Trophoblast cell (in vitro differentiated cells and primary cell): ENCODE results near the gene LMO4.

Experiments
- DNase-seq, 2 donors: peaks; one replicate each; pipeline ENCODE4 v3.0.0-alpha.2; 2016
- H2AFZ ChIP-seq: 2 replicates; pipeline ENCODE4 v1.6.1; 2013; ENCODE audit warnings: low read length, moderate library complexity, mild to moderate bottlenecking; ENCODE audit not compliant: insufficient read depth, poor library complexity
- H2AK5ac ChIP-seq: 2 replicates; pipeline ENCODE4 v1.6.1; 2013; ENCODE audit warnings: mild to moderate bottlenecking, low read length
- H2BK120ac ChIP-seq: 2 replicates; pipeline ENCODE4 v1.6.1; 2013; ENCODE audit warnings: low read length, mild to moderate bottlenecking, moderate library complexity; ENCODE audit not compliant: insufficient read depth, poor library complexity
- H2BK12ac ChIP-seq: 2 replicates; pipeline ENCODE4 v1.6.1; 2013; ENCODE audit warnings: mild to moderate bottlenecking, low read length, moderate library complexity
- H2BK5ac ChIP-seq: 2 replicates; pipeline ENCODE4 v1.6.1; 2013; ENCODE audit warnings: low read length, low read depth, moderate library complexity, mild to moderate bottlenecking; ENCODE audit not compliant: poor library complexity
- H3K14ac ChIP-seq: 2 replicates; pipeline ENCODE4 v1.6.1; 2013; ENCODE audit warnings: mild to moderate bottlenecking, low read length
- H3K18ac ChIP-seq: 2 replicates; pipeline ENCODE4 v1.6.1; 2013; ENCODE audit warnings: mild to moderate bottlenecking, low read length
- H3K23ac ChIP-seq: 2 replicates; pipeline ENCODE4 v1.6.1; 2013; ENCODE audit warnings: low read length
- H3K27ac ChIP-seq: 2 replicates; pipeline ENCODE4 v1.5.1; 2013; ENCODE audit warnings: low read depth, mild to moderate bottlenecking, inconsistent platforms, low read length, moderate library complexity
- H3K27me3 ChIP-seq: 2 replicates; pipeline ENCODE4 v1.6.1; 2013; ENCODE audit warnings: inconsistent platforms, mild to moderate bottlenecking, low read length, moderate library complexity; ENCODE audit not compliant: insufficient read depth
- H3K36me3 ChIP-seq, 2 experiments: 1 replicate in 1 of 2; 2 replicates in 1 of 2; pipeline ENCODE4 v1.6.1; 2013; ENCODE audit warnings: low read length in 2 of 2, mild to moderate bottlenecking in 2 of 2, moderate library complexity in 1 of 2; ENCODE audit not compliant: insufficient read depth in 2 of 2, control insufficient read depth in 1 of 2
- H3K4ac ChIP-seq: 2 replicates; pipeline ENCODE4 v1.6.1; 2013; ENCODE audit warnings: low read depth, mild to moderate bottlenecking, low read length, moderate library complexity
- H3K4me1 ChIP-seq, 2 experiments: 1 replicate in 1 of 2; 2 replicates in 1 of 2; pipeline ENCODE4 v1.6.1; 2013; ENCODE audit warnings: low read length in 2 of 2, mild to moderate bottlenecking in 2 of 2, moderate library complexity in 1 of 2; ENCODE audit not compliant: insufficient read depth in 2 of 2, control insufficient read depth in 1 of 2
- H3K4me2 ChIP-seq: 2 replicates; pipeline ENCODE4 v1.6.1; 2013; ENCODE audit warnings: inconsistent platforms, mild to moderate bottlenecking, low read length, moderate library complexity
- H3K4me3 ChIP-seq: 2 replicates; pipeline ENCODE4 v1.5.1; 2013; ENCODE audit warnings: mild to moderate bottlenecking, low read depth, low read length, inconsistent platforms
- H3K79me1 ChIP-seq: one replicate; pipeline ENCODE4 v1.6.1; 2013; ENCODE audit warnings: low read length
- H3K79me2 ChIP-seq: 2 replicates; pipeline ENCODE4 v1.6.1; 2013; ENCODE audit warnings: low read length, mild to moderate bottlenecking; ENCODE audit not compliant: control insufficient read depth, insufficient read depth, poor library complexity
- H3K9ac ChIP-seq: 2 replicates; pipeline ENCODE4 v1.6.1; 2013; ENCODE audit warnings: mild to moderate bottlenecking, low read length
- H3K9me3 ChIP-seq: 2 replicates; pipeline ENCODE4 v1.6.1; 2013; ENCODE audit warnings: low read depth, mild to moderate bottlenecking, control low read depth, inconsistent platforms, low read length; ENCODE audit not compliant: insufficient read depth
- H4K12ac ChIP-seq: 2 replicates; pipeline ENCODE4 v1.6.1; 2013; ENCODE audit warnings: low read depth, mild to moderate bottlenecking, low read length, moderate library complexity
- H4K8ac ChIP-seq: 2 replicates; pipeline ENCODE4 v1.6.1; 2013; ENCODE audit warnings: low read depth, mild to moderate bottlenecking, low read length, moderate library complexity
- H4K91ac ChIP-seq: one replicate; pipeline ENCODE4 v1.6.1; 2013; ENCODE audit warnings: low read depth, mild to moderate bottlenecking, low read length, moderate library complexity
- WGBS: extraction: QIAGEN DNeasy Blood & Tissue Kit; methylation state at CpG from one replicate; pipeline ENCODE4 v1.1.7; 2013; ENCODE audit warnings: missing lambda C conversion rate; ENCODE audit not compliant: insufficient read length, insufficient coverage; ENCODE audit errors: extremely low coverage; 5-methylcytosine and 5-hydroxymethylcytosine counted together

The LMO4 gene

DNA sequence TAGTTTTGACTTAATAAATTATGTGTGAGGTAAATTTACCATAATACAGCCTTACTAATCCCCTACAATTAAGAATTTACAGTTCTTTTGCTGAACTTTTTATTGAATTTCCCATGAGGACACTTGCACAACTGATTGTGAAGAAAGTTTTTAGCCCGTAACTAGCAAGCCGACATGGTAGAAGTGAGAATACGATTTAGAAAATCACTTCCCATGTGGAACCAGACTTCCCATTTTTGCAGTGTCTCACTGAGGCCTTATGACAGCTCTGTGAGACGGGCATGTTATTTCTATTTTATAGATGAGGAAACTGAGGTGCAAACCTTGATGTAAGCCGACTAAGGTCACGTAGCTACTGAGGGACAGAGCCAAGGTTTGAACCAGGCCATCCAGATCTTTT, 32.5 kb upstream of the LMO4 start:
- H2AK5ac ChIP-seq = no peak overlapping the region
- H3K9ac ChIP-seq = no peak overlapping the region
- WGBS = no CpG with 5 or more reads among the region's 6 CpGs

GRCh38 chr1:87299661-87300060, 29.0 kb upstream of the LMO4 start:
- H3K27me3 ChIP-seq = no peaks in the 10 kb centered on the region
- no peaks in the 10 kb centered on the region for H3K79me2 ChIP-seq
- H2AK5ac ChIP-seq = no peak overlapping the region
- no peak overlapping the region for H4K8ac ChIP-seq
- no peak overlapping the region for H3K14ac ChIP-seq
- no peaks in the 10 kb centered on the region for H3K36me3 ChIP-seq
- no peak overlapping the region for H2AFZ ChIP-seq
- H3K4ac ChIP-seq = no peak overlapping the region
- no peak overlapping the region for H3K18ac ChIP-seq
- H3K27ac ChIP-seq = no peak overlapping the region
- H3K4me3 ChIP-seq = no peak overlapping the region
- no peak overlapping the region for H3K23ac ChIP-seq
- H4K12ac ChIP-seq = no peak overlapping the region
- no peak overlapping the region for H4K91ac ChIP-seq
- no peak overlapping the region for H2BK5ac ChIP-seq
- H3K79me1 ChIP-seq = no peaks in the 10 kb centered on the region
- DNase-seq = no peak
- no CpG with 5 or more reads among the region's 1 CpG for WGBS
- no peaks in the 10 kb centered on the region for H3K9me3 ChIP-seq
- no peak overlapping the region for H2BK120ac ChIP-seq
- H3K4me1 ChIP-seq = no peaks in the 10 kb centered on the region
- no peak overlapping the region for H3K9ac ChIP-seq
- no peak overlapping the region for H2BK12ac ChIP-seq
- no peak overlapping the region for H3K4me2 ChIP-seq

More for the DNA sequence above, 32.5 kb upstream of the LMO4 start:
- no peak overlapping the region for H3K4me2 ChIP-seq
- H3K79me2 ChIP-seq = no peaks in the 10 kb centered on the region
- no peaks in the 10 kb centered on the region for H3K79me1 ChIP-seq
- no peaks in the 10 kb centered on the region for H3K36me3 ChIP-seq
- H3K18ac ChIP-seq = no peak overlapping the region
- no peak overlapping the region for H3K27ac ChIP-seq
- H2AFZ ChIP-seq = no peak overlapping the region
- H4K12ac ChIP-seq = no peak overlapping the region
- DNase-seq = no peak
- no peak overlapping the region for H2BK120ac ChIP-seq
- no peaks in the 10 kb centered on the region for H3K9me3 ChIP-seq
- H3K23ac ChIP-seq = no peak overlapping the region
- no peak overlapping the region for H2BK12ac ChIP-seq
- no peak overlapping the region for H4K91ac ChIP-seq
- no peak overlapping the region for H4K8ac ChIP-seq
- no peak overlapping the region for H3K14ac ChIP-seq
- no peak overlapping the region for H2BK5ac ChIP-seq
- no peak overlapping the region for H3K4me3 ChIP-seq
- no peak overlapping the region for H3K4ac ChIP-seq
- H3K4me1 ChIP-seq = no peaks in the 10 kb centered on the region
- H3K27me3 ChIP-seq = no peaks in the 10 kb centered on the region

DNA sequence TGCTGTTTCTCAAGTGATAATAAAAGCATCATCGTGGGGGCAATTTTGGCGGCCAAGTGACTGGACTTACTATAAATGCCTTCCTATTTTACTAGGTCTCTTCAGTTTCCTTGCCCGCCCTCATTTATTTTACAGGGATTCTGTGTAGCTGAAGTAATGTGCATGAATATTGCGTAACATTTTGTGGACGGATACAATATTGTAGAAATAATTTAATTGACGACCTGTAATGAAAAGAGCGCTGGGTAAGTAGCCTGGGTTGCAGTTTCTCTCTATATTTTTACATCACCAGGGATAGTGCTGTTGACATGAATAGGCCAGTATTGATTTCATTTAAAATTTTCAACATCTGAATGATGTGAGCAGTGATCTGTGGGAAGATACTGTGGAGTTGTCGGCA, 28.1 kb upstream of the LMO4 start:
- no peak overlapping the region for H3K14ac ChIP-seq
- no peak overlapping the region for H4K12ac ChIP-seq
- H4K8ac ChIP-seq = no peak overlapping the region
- no peak overlapping the region for H3K27ac ChIP-seq
- no peak overlapping the region for H3K4ac ChIP-seq
- no peak for DNase-seq
- no peak overlapping the region for H2AFZ ChIP-seq
- H3K18ac ChIP-seq = no peak overlapping the region
- H2AK5ac ChIP-seq = no peak overlapping the region
- H3K4me1 ChIP-seq = no peaks in the 10 kb centered on the region
- H3K79me2 ChIP-seq = no peaks in the 10 kb centered on the region
- no peak overlapping the region for H3K9ac ChIP-seq
- H3K4me2 ChIP-seq = no peak overlapping the region
- H3K23ac ChIP-seq = no peak overlapping the region
- no peak overlapping the region for H2BK5ac ChIP-seq
- H3K36me3 ChIP-seq = no peaks in the 10 kb centered on the region
- no peaks in the 10 kb centered on the region for H3K79me1 ChIP-seq
- H2BK120ac ChIP-seq = no peak overlapping the region
- H3K9me3 ChIP-seq = no peaks in the 10 kb centered on the region
- no peak overlapping the region for H4K91ac ChIP-seq
- H2BK12ac ChIP-seq = no peak overlapping the region
- WGBS = no CpG with 5 or more reads among the region's 8 CpGs
- no peaks in the 10 kb centered on the region for H3K27me3 ChIP-seq
- no peak overlapping the region for H3K4me3 ChIP-seq

GRCh38 chr1:87305151-87305550, 23.5 kb upstream of the LMO4 start:
- Histone ChIP-seq H3K4me2 (no peak overlapping the region), H3K9me3 (no peaks in the 10 kb centered on the region), H2BK5ac (no peak overlapping the region), H2BK120ac (no peak overlapping the region), H3K18ac (no peak overlapping the region), H3K79me2 (no peaks in the 10 kb centered on the region), H3K4ac (no peak overlapping the region), H2AK5ac (no peak overlapping the region), H3K79me1 (no peaks in the 10 kb centered on the region), H3K23ac (no peak overlapping the region), H2BK12ac (no peak overlapping the region), H3K27me3 (no peaks in the 10 kb centered on the region), H4K8ac (no peak overlapping the region), H3K9ac (no peak overlapping the region), H3K4me3 (no peak overlapping the region), H4K12ac (no peak overlapping the region), H3K4me1 (no peaks in the 10 kb centered on the region), H2AFZ (no peak overlapping the region), H3K14ac (no peak overlapping the region), H3K27ac (no peak overlapping the region), H4K91ac (no peak overlapping the region), H3K36me3 (no peaks in the 10 kb centered on the region)
- WGBS = no CpG with 5 or more reads among the region's 5 CpGs
- DNase-seq = no peak
